ACC112 (cell line): Measurements from ENCODE around the gene SLC4A3.
A peak's percentile ranks its signal among the peaks of the same experiment; 100 is the strongest.

Experiments used
- H2AFZ ChIP-seq: fragments of 200-600 bp; sonication (generic); one replicate; pipeline ENCODE4 v1.6.0; 2017; ENCODE audit warnings: antibody characterized with exemption, low read length; ENCODE audit not compliant: unreplicated experiment
- H3K27ac ChIP-seq: fragments of 200-600 bp; sonication (generic); 2 replicates; pipeline ENCODE4 v1.5.1; 2014; ENCODE audit warnings: low read depth, mild to moderate bottlenecking, antibody characterized with exemption, low read length, moderate library complexity
- H3K27me3 ChIP-seq: fragments of 200-600 bp; sonication (generic); 2 replicates; pipeline ENCODE4 v1.6.1; 2014; ENCODE audit warnings: mild to moderate bottlenecking, antibody characterized with exemption, low read length, moderate library complexity, mixed read lengths; ENCODE audit not compliant: insufficient read depth
- H3K36me3 ChIP-seq: fragments of 200-600 bp; sonication (generic); 2 replicates; pipeline ENCODE4 v1.6.1; 2016; ENCODE audit warnings: mild to moderate bottlenecking, antibody characterized with exemption, low read length, moderate library complexity, mixed read lengths; ENCODE audit not compliant: insufficient read depth
- H3K4me1 ChIP-seq: fragments of 200-600 bp; sonication (generic); one replicate; pipeline ENCODE4 v1.6.1; 2016; ENCODE audit warnings: low read length, mixed read lengths; ENCODE audit not compliant: insufficient read depth, unreplicated experiment, control insufficient read depth
- H3K4me3 ChIP-seq: fragments of 200-600 bp; sonication (generic); 2 replicates; pipeline ENCODE4 v1.5.1; 2014; ENCODE audit warnings: mild to moderate bottlenecking, low read depth, low read length
- H3K79me2 ChIP-seq: fragments of 200-600 bp; sonication (generic); one replicate; pipeline ENCODE4 v1.6.0; 2016; ENCODE audit warnings: low read length; ENCODE audit not compliant: control insufficient read depth, unreplicated experiment, insufficient read depth

The SLC4A3 gene

DNA sequence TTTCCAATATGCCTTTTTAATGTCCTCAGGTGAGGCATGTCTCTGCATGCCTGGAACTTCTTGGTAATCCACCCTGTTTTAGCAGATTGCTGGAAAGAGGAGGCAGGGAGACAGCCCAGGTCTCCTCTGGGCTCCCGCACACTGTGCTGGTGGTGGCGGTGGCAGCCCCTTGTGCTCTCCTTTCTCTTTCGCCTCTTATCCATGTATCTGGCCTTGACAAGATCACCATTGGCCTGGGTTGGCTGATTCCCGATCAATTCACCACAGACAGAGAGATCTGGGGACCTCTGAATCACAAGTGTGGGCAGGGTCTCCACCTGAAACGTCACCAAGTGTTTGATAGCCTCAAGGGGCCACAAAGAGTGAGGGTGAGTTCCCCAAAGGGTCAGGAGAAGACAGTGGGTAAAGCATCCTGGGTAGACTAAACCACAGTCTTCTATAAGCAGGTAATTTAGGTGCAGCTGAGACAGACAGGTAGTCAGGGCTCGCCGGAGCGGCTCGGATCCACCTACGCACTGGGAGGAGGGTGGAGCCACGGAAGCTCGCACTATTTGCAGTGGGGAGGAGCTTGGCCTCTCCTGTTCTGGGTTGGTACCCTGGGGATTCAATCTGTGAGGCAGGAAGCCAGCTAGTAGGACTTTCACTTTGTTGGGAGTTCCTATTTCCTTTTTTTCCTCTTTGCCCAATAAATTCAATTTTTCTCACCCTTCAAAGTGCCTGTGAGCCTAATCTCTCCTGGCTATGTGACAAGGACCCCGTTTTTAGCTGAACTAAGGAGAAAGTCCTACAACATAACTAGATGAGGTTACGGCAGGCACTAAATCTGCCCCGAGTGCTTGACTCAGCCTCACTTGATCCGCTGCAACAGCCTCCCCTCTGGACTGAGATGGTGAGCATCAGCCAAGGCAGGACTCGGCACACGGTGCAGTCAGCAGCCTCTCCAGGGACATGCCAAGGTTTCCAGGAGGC is 57.6 kb downstream of the SLC4A3 start:
- Histone ChIP-seq H3K4me3 (peak overlapping the region; percentile 86), H2AFZ (peak overlapping the region; percentile 92), H3K27me3 (no peaks in the 10 kb centered on the region), H3K36me3 (no peaks in the 10 kb centered on the region), H3K4me1 (peaks cover 30% of the 10 kb centered on the region), H3K79me2 (no peaks in the 10 kb centered on the region), H3K27ac (peak overlapping the region; percentile 84)

DNA sequence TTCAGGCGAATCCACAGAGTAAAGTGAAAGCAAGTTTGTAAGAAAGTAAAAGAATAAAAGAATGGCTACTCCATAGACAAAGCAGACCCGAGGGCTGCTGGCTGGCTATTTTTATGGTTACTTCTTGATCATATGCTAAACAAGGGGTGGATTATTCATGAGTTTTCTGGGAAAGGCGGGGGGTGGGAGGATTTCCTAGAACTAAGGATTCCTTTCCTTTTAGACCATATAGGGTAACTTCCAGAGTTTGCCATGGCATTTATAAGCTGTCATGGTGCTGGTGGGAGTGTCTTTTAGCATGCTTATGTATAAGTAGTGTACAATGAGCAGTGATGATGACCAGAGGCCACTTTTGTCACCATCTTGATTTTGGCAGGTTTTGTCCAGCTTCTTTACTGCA is 59.8 kb downstream of the SLC4A3 start:
- Histone ChIP-seq H3K36me3 (no peaks in the 10 kb centered on the region), H3K79me2 (no peaks in the 10 kb centered on the region), H3K27me3 (no peaks in the 10 kb centered on the region), H3K4me1 (peaks cover 19% of the 10 kb centered on the region), H3K4me3 (no peak overlapping the region), H3K27ac (no peak overlapping the region), H2AFZ (no peak overlapping the region)

DNA sequence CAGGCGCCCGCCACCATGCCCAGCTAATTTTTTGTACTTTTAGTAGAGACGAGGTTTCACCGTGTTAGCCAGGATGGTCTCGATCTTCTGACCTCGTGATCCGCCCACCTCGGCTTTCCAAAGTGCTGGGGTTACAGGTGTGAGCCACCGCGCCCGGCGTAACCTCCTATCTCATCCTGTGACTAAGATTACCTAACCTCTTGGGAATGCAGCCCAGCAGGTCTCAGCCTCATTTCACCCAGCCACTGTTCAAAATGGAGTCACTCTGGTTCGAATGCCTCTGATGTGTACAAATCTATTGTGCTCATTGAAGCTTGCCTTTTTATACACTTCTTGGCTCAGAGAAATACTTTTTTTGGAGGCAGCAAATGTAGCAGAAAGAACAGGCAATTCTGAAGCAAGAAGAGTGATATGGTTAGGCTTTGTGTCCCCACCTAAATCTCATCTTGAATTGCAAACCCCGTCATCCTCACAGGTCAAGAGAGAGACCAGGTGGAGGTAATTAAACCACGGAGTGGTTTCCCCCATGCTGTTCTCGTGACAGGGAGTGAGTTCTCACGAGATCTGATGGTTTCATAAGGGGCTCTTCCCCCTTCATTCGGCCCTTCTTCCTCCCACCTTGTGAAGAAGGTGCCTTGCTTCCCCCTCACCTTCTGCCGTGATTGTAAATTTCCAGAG is 60.6 kb downstream of the SLC4A3 start:
- no peak overlapping the region for H2AFZ ChIP-seq
- H3K79me2 ChIP-seq: no peaks in the 10 kb centered on the region
- H3K27ac ChIP-seq: no peak overlapping the region
- no peaks in the 10 kb centered on the region for H3K27me3 ChIP-seq
- no peaks in the 10 kb centered on the region for H3K36me3 ChIP-seq
- peaks cover 18% of the 10 kb centered on the region for H3K4me1 ChIP-seq
- H3K4me3 ChIP-seq: no peak overlapping the region

DNA sequence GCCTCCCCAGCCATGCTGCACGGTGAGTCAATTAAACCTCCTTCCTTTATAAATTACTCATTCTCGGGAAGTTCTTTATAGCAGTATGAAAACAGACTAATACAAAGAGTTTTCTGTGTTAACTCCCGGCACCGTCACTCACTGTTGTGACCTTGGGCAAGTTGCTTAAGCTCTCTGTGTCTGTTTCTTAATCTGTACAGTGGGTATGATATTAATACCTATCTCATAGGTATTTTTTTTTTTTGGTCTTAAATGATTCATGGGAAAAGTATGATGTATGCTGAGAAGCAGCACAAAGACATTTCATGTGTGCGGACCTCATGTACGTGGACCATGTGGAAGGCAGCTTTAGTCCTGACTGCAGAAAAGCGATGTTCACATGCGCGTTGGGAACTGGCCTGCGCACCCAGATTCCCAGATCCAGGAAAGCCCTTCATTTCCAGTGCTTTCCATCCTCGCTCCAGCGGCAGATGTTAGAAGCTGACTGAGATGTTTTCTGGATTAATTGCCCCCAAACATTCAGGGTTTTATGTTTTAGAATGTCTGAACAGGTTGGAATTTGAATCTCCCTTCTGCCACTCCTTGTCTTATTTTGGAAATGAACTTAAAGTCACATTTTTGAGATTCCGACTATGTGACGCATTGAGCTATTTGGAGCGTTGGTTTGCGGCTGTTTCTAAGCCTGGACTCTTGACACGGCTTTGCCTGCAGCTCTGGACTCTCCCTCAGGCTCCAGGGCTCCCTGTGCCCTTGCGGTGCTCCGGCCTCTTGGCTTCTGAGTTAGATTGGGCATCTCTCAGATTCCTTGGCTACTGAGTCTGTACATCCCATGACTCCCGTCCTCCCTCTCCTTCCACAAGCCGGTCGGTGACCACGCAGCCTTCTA is 61.4 kb downstream of the SLC4A3 start:
- Histone ChIP-seq H3K4me3 (no peak overlapping the region), H3K79me2 (no peaks in the 10 kb centered on the region), H3K27ac (no peak overlapping the region), H3K36me3 (no peaks in the 10 kb centered on the region), H3K27me3 (no peaks in the 10 kb centered on the region), H2AFZ (no peak overlapping the region), H3K4me1 (peaks cover 18% of the 10 kb centered on the region)

DNA sequence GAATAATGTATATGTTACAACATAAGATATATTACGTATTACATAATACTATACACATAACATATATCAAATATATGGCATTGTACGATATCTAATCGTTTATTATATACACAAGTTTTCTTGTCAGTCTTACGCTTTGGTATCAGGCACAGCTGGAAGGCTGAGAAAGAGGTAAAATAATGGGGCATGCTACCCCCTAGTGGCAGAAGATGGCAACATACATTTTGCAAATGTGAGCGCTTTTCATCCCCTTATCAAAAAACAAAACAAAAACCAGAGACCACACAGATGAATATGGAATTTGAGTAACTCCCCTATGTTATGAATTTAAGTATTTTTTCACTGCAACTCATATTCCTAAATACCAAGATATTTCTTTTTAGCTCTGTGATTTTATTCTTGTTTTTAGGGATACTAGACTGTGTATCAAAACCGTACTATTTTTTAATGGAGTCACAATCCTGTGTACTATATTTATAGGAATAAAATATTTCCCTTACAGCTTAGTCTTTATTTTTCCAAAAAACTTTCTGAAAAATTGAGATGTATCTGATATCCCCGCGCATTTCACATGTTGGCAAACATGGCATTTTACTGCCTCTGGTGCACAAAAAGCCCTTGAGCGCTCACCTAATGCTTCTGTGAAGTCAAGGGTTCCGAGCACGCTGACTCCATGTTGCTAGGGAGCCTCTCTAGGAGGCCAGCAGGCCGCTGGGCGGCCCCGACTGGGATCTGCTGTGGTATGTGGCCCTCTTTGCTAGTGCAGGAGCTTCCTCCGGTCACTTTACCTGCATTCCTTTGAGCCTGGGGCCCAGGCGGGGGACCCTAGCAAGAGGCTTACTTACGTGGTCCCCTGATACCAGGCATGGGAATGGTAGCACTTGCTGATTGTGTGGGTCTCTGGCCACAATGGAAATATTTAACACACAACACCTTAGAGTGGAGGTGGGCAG is 62.5 kb downstream of the SLC4A3 start:
- no peak overlapping the region for H2AFZ ChIP-seq
- H3K27ac ChIP-seq: no peak overlapping the region
- no peak overlapping the region for H3K4me3 ChIP-seq
- no peaks in the 10 kb centered on the region for H3K36me3 ChIP-seq
- H3K4me1 ChIP-seq: peaks cover 15% of the 10 kb centered on the region
- no peaks in the 10 kb centered on the region for H3K79me2 ChIP-seq
- peaks cover 9% of the 10 kb centered on the region for H3K27me3 ChIP-seq

DNA sequence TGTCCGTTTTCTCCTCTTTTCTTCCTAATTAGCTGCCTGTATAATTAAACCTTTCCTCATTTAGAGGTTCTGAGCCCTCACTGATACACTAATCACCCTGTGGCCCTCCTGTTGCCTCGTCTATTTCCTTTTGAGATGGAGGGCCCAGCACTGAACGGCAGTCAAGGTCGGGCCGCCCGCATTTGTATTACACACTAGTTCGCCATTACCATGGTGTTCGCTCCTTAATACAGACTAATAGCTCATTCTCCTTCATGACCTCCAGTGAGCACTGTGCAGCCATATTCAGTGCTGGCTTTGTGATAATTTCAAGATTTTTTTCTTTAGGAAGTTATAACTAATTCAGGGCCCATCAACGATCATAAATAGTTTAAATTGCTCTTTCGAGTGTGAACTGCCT is 64.1 kb downstream of the SLC4A3 start:
- H3K36me3 ChIP-seq: no peaks in the 10 kb centered on the region
- H3K79me2 ChIP-seq: no peaks in the 10 kb centered on the region
- no peak overlapping the region for H3K4me3 ChIP-seq
- peaks cover 10% of the 10 kb centered on the region for H3K4me1 ChIP-seq
- H2AFZ ChIP-seq: peak overlapping the region; percentile 58
- peaks cover 26% of the 10 kb centered on the region for H3K27me3 ChIP-seq
- no peak overlapping the region for H3K27ac ChIP-seq
